GM19324 (cell line): ENCODE measurements around the gene TJP3.
"Not testable (repeated sequence)": the region's sequence is repeated elsewhere in the genome, so short reads cannot be mapped to it uniquely, and the experiment has no call there.

ENCODE experiments used
- ATAC-seq: cut with Tn5 transposase; IDR thresholded peaks from one replicate; pipeline ENCODE4 v1.9.1; 2021; ENCODE audit warnings: mild to moderate bottlenecking, moderate library complexity; ENCODE audit not compliant: unreplicated experiment, low FRiP score

TJP3 gene

GRCh38 chr19:3762501-3763459 is 54.6 kb downstream of the TJP3 start, which contains the start of gene MRPL54:
TSS of gene MRPL54 (plus strand) at chr19:3762682. CDS start at chr19:3762701, 19 bp downstream.
- ATAC-seq: peak; percentile 84

- ATAC-seq: no peak
Observed at GRCh38 chr19:3765121-3765520, 56.9 kb downstream of the TJP3 start.

GRCh38 chr19:3765757-3766156 is 57.6 kb downstream of the TJP3 start:
- not testable (repeated sequence) for ATAC-seq

- ATAC-seq: no peak
Observed at GRCh38 chr19:3766520-3766919, 58.3 kb downstream of the TJP3 start.

GRCh38 chr19:3767050-3767449 is 58.9 kb downstream of the TJP3 start:
- ATAC-seq: no peak

GRCh38 chr19:3768015-3768747 is 60.0 kb downstream of the TJP3 start:
- ATAC-seq: no peak

GRCh38 chr19:3768748-3769099 is 60.5 kb downstream of the TJP3 start:
- ATAC-seq: no peak

- no peak for ATAC-seq
Observed at GRCh38 chr19:3769494-3769893, 61.3 kb downstream of the TJP3 start.

GRCh38 chr19:3770136-3770999 is 62.2 kb downstream of the TJP3 start:
- no peak for ATAC-seq

- no peak for ATAC-seq
Observed at GRCh38 chr19:3771000-3771905, 63.1 kb downstream of the TJP3 start.

- no peak for ATAC-seq
Observed at GRCh38 chr19:3771906-3772455, 63.8 kb downstream of the TJP3 start, which contains the start of gene RAX2. TSS of gene RAX2 (minus strand) at chr19:3772228. CDS start at chr19:3771742, 486 bp downstream.

- no peak for ATAC-seq
Observed at GRCh38 chr19:3773814-3774515, 65.8 kb downstream of the TJP3 start.

GRCh38 chr19:3774621-3775373 is 66.6 kb downstream of the TJP3 start:
- ATAC-seq: no peak

- ATAC-seq: no peak
Observed at GRCh38 chr19:3775374-3775711, 67.2 kb downstream of the TJP3 start.

- no peak for ATAC-seq
Observed at GRCh38 chr19:3775831-3776230, 67.6 kb downstream of the TJP3 start.

- no peak for ATAC-seq
Observed at GRCh38 chr19:3776479-3777040, 68.4 kb downstream of the TJP3 start.

GRCh38 chr19:3778104-3778867 is 70.1 kb downstream of the TJP3 start:
- ATAC-seq: no peak
